OCI-LY3 (cell line): Measurements from ENCODE around the gene COMMD1.
A peak's percentile ranks its signal among the peaks of the same experiment; 100 is the strongest.
"Not testable (repeated sequence)": the region's sequence is repeated elsewhere in the genome, so short reads cannot be mapped to it uniquely, and the experiment has no call there.

Experiments used
- H2AFZ ChIP-seq: fragments of 200-600, 300-600 bp; shearing (Covaris generic); 2 replicates; pipeline ENCODE4 v1.6.0; 2014; ENCODE audit warnings: antibody characterized with exemption, low read depth, low read length
- H3K27ac ChIP-seq: fragments of 200-600, 300-600 bp; sonication (generic); 2 replicates; pipeline ENCODE4 v1.5.1; 2014; ENCODE audit warnings: mild to moderate bottlenecking, low read length, moderate library complexity, mixed read lengths
- H3K27me3 ChIP-seq: fragments of 200-600, 300-600 bp; sonication (generic); 2 replicates; pipeline ENCODE4 v1.6.1; 2014; ENCODE audit warnings: low read depth, low read length, mixed read lengths
- H3K36me3 ChIP-seq: fragments of 200-600, 300-600 bp; sonication (generic); replicated peaks from 2 replicates; pipeline ENCODE3; 2014; ENCODE audit warnings: low read depth, low read length, mixed read lengths
- H3K4me1 ChIP-seq: fragments of 300-600, 200-600 bp; sonication (generic); 2 replicates; pipeline ENCODE4 v1.6.1; 2014; ENCODE audit warnings: low read length, mixed read lengths
- H3K4me2 ChIP-seq: fragments of 200-600, 300-600 bp; sonication (generic); 2 replicates; pipeline ENCODE4 v1.6.1; 2014; ENCODE audit warnings: low read length, mixed read lengths
- H3K4me3 ChIP-seq: fragments of 300-600, 200-600 bp; sonication (generic); 2 replicates; pipeline ENCODE4 v1.5.1; 2014; ENCODE audit warnings: antibody characterized with exemption, mild to moderate bottlenecking, low read length, moderate library complexity
- H3K79me2 ChIP-seq: fragments of 300-600, 200-600 bp; shearing (Covaris generic); 2 replicates; pipeline ENCODE4 v1.6.1; 2014; ENCODE audit warnings: mild to moderate bottlenecking, low read length, mixed read lengths
- H3K9ac ChIP-seq: fragments of 300-600, 200-600 bp; shearing (Covaris generic); 2 replicates; pipeline ENCODE4 v1.6.0; 2014; ENCODE audit warnings: mild to moderate bottlenecking, low read length, moderate library complexity
- H3K9me3 ChIP-seq: fragments of 200-600, 300-600 bp; shearing (Covaris generic); 2 replicates; pipeline ENCODE4 v1.6.1; 2014; ENCODE audit warnings: low read length, mixed read lengths; ENCODE audit not compliant: insufficient read depth
- H4K20me1 ChIP-seq: fragments of 200-600, 300-600 bp; sonication (generic); 2 replicates; pipeline ENCODE4 v1.6.1; 2016; ENCODE audit warnings: low read length, mixed read lengths; ENCODE audit not compliant: insufficient read depth
- CTCF ChIP-seq: fragments of 200-600, 300-600 bp; sonication (generic); IDR thresholded peaks from 2 replicates; pipeline ENCODE4 v1.5.1; 2014; ENCODE audit warnings: antibody characterized with exemption, low read length, low read depth
- EZH2phosphoT487 ChIP-seq: fragments of 200-600 bp; shearing (Covaris generic); IDR thresholded peaks from 2 replicates; pipeline ENCODE4 v1.6.1; 2018; ENCODE audit warnings: antibody characterized with exemption, mixed run types, low read depth

The COMMD1 gene

DNA sequence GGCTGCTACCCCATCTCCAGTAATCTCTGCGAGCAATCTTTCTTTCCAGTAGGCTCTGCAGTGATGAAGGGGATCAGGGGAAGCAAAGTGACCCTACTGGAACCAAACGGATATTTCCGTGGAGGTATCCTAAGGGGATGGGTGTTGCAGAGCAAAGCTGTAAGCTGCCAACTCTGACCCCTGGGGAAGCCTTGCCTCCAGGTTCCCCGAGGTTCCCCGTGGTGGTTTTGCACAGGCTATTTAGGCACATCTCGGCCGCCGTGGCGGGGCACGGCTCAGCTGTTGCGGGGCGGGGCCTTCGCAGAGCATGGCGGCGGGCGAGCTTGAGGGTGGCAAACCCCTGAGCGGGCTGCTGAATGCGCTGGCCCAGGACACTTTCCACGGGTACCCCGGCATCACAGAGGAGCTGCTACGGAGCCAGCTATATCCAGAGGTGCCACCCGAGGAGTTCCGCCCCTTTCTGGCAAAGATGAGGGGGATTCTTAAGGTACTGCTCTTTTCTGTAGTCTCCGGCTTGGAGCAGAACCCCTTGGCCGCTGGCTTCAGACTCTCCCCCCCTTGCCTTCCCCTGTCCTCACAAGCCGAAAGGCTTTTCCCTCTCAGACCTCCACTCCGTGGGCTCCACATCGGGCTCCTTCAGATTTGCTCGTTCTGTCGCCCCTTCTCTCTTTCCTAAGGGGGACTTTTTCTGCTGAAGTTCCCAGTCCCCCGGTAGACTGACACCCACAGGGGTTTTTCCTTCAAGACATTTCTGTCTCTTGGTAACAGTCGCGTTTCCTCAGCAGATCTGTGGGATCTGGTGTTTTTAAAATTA, at the start of gene COMMD1:
Gene COMMD1 (plus strand): TSS at position 303 of the 814 bp plus-strand sequence. CDS start 5 bp downstream, at position 308.
- no peak for TF ChIP-seq CTCF
- no peak for TF ChIP-seq EZH2phosphoT487
- H3K9me3 ChIP-seq = no peaks in the 10 kb centered on the region
- H3K9ac ChIP-seq = peak within 1 kb of the TSS; percentile 79
- H3K4me2 ChIP-seq = peak within 1 kb of the TSS; percentile 99
- H3K27me3 ChIP-seq = no peaks in the 10 kb centered on the region
- H4K20me1 ChIP-seq = no peaks in the 10 kb centered on the region
- no peaks in the 10 kb centered on the region for H3K36me3 ChIP-seq
- H2AFZ ChIP-seq = peak within 1 kb of the TSS; percentile 100
- peak within 1 kb of the TSS; percentile 94 for H3K4me3 ChIP-seq
- peaks cover 6% of the 10 kb centered on the region; the same call in 1 of the 2 replicates for H3K4me1 ChIP-seq
- H3K79me2 ChIP-seq = peaks cover 9% of the 10 kb centered on the region
- 0 out of 2 replicates have a peak within 1 kb of the TSS, but pooled peaks have one; percentile 15 for H3K27ac ChIP-seq

DNA sequence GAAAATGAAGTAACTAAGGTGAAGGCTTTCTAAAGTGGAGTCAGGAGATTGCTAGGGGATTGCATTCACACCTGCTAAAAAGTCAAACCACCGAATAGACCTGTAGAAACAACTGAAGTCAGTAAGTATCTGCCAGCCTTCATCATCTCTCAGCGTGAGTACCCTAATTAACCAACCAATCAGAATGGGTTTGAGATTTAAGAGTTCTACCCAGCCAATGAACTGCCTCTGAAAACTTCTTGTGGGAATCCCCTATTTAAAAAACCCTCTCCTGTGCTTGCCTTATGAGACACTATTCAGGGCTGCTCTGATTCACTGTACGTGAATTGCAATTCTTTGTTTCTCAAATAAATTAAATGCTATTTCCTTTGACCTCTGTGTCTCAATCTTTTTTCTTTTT, 48.2 kb upstream of the COMMD1 start:
- Histone ChIP-seq H4K20me1 (no peaks in the 10 kb centered on the region), H3K27ac (no peak overlapping the region)
- TF ChIP-seq EZH2phosphoT487 = no peak
- TF ChIP-seq CTCF = no peak

GRCh38 chr2:61862085-61862484, 43.4 kb upstream of the COMMD1 start:
- H3K4me3 ChIP-seq = no peak overlapping the region
- no peak for TF ChIP-seq EZH2phosphoT487
- no peak for TF ChIP-seq CTCF
- no peak overlapping the region for H3K4me2 ChIP-seq
- H4K20me1 ChIP-seq = no peaks in the 10 kb centered on the region
- H2AFZ ChIP-seq = no peak overlapping the region
- no peaks in the 10 kb centered on the region for H3K9me3 ChIP-seq
- no peaks in the 10 kb centered on the region for H3K79me2 ChIP-seq
- H3K36me3 ChIP-seq = peaks cover 38% of the 10 kb centered on the region
- H3K9ac ChIP-seq = no peak overlapping the region
- no peaks in the 10 kb centered on the region for H3K27me3 ChIP-seq
- peaks cover 4% of the 10 kb centered on the region for H3K4me1 ChIP-seq
- no peak overlapping the region for H3K27ac ChIP-seq

More for the DNA sequence above, 48.2 kb upstream of the COMMD1 start:
- H2AFZ ChIP-seq = no peak overlapping the region
- no peaks in the 10 kb centered on the region for H3K9me3 ChIP-seq
- H3K4me2 ChIP-seq = no peak overlapping the region
- no peak overlapping the region for H3K9ac ChIP-seq
- H3K4me1 ChIP-seq = peaks cover 19% of the 10 kb centered on the region
- no peaks in the 10 kb centered on the region for H3K27me3 ChIP-seq
- peaks cover 2% of the 10 kb centered on the region for H3K36me3 ChIP-seq
- no peak overlapping the region for H3K4me3 ChIP-seq
- no peaks in the 10 kb centered on the region for H3K79me2 ChIP-seq

DNA sequence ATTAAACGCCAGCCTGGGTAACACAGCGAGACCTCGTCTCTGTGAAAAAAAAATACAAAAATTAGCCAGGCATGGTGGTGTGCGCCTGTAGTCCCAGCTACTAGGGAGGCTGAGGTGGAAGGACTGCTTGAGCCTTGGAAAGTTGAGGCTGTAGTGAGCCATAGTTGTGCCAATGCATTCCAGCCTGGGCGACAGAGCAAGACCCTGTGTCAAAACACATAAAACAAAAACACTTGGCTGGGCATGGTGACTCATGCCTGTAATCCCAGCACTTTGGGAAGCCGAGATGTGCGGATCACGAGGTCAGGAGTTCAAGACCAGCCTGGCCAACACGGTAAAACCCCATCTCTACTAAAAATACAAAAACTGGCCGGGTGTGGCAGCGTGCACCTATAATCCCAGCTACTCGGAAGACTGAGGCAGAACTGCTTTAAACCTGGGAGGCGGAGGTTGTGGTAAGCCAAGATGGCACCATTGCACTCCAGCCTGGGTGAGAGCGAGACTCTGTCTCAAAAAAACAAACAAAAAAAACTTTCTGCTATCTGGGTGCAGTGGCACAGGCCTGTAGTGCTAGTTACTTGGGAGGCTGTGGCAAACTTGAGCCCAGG, 38.9 kb upstream of the COMMD1 start:
- H3K36me3 ChIP-seq = peaks cover 65% of the 10 kb centered on the region
- H3K4me2 ChIP-seq, H3K9ac ChIP-seq, H3K4me3 ChIP-seq, H3K27me3 ChIP-seq, H4K20me1 ChIP-seq, H3K9me3 ChIP-seq, H3K4me1 ChIP-seq, H3K27ac ChIP-seq, H2AFZ ChIP-seq, H3K79me2 ChIP-seq: not testable (repeated sequence)
